HG03039 (cell line): ENCODE data around the gene AP5Z1.
"Not testable (repeated sequence)": the region's sequence is repeated elsewhere in the genome, so short reads cannot be mapped to it uniquely, and the experiment has no call there.

ENCODE experiments used
- ATAC-seq: cut with Tn5 transposase; IDR thresholded peaks from one replicate; pipeline ENCODE4 v1.9.1; 2021; ENCODE audit warnings: mild to moderate bottlenecking, moderate library complexity; ENCODE audit not compliant: unreplicated experiment

AP5Z1 gene

GRCh38 chr7:4800926-4801838, 25.8 kb downstream of the AP5Z1 start:
- ATAC-seq: no peak

- ATAC-seq: no peak
Measured at GRCh38 chr7:4801839-4802231, 26.4 kb downstream of the AP5Z1 start.

- not testable (repeated sequence) for ATAC-seq
Measured at GRCh38 chr7:4802577-4802976, 27.2 kb downstream of the AP5Z1 start.

GRCh38 chr7:4803397-4804241, 28.2 kb downstream of the AP5Z1 start:
- no peak for ATAC-seq

GRCh38 chr7:4805110-4805983, 29.9 kb downstream of the AP5Z1 start:
- no peak for ATAC-seq

- no peak for ATAC-seq
Measured at GRCh38 chr7:4805984-4806300, 30.5 kb downstream of the AP5Z1 start.

- ATAC-seq: no peak
Measured at GRCh38 chr7:4806983-4807597, 31.7 kb downstream of the AP5Z1 start.

GRCh38 chr7:4807598-4808016, 32.2 kb downstream of the AP5Z1 start:
- ATAC-seq: no peak

GRCh38 chr7:4808026-4808425, 32.6 kb downstream of the AP5Z1 start:
- no peak for ATAC-seq

GRCh38 chr7:4808565-4808964, 33.1 kb downstream of the AP5Z1 start:
- no peak for ATAC-seq

GRCh38 chr7:4809091-4809591, 33.7 kb downstream of the AP5Z1 start:
- ATAC-seq: no peak

- no peak for ATAC-seq
Measured at GRCh38 chr7:4809666-4810065, 34.2 kb downstream of the AP5Z1 start.

- ATAC-seq: no peak
Measured at GRCh38 chr7:4814433-4814832, 39.0 kb downstream of the AP5Z1 start.

GRCh38 chr7:4815121-4815520, 39.7 kb downstream of the AP5Z1 start:
- no peak for ATAC-seq

GRCh38 chr7:4815609-4816418, 40.4 kb downstream of the AP5Z1 start:
- ATAC-seq: no peak

- no peak for ATAC-seq
Measured at GRCh38 chr7:4816419-4817080, 41.1 kb downstream of the AP5Z1 start.

- no peak for ATAC-seq
Measured at GRCh38 chr7:4817178-4817901, 41.9 kb downstream of the AP5Z1 start.

GRCh38 chr7:4818000-4818794, 42.8 kb downstream of the AP5Z1 start:
- no peak for ATAC-seq
